Measurements from ENCODE around the gene SRP68.

SRP68 gene

DNA sequence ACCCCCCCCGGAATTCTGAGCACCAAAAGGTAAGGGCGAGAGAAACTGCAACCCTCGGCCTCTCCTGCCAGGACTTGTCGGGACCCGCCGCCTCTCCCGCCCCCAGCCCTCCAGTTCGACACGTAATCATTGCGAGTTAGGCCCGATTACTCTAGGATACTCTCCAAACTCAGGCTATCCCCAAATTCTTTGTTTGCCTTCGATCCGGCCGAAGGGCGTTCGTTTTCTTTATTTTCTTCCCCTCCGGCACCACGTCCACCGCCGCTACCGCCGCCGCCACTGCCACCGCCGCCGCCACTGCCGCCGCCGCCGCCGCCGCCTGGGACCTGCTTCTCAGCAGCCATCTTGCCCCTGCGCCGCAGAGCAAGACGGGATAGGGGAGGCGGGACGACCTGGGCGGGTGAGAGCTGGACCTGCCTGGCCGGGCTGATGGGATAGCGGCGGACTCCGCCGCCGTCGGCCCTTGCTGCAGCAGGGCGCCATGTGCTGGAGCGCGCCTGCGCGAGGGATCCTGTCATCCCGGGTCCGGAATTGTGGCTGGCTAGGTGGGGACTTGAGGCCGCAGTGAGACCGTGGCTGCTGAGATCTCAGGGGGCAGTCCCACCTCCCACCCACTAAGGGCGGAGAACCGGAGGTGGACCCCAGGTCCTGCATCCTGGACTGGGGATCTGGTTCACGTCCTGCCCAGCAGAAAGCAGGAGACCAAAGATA lies at the start of gene SRP68:
Gene SRP68, minus strand, starts transcription at position 370 of the 711 bp plus-strand sequence. Its CDS starts 26 bp downstream, at position 344.
- DNase-seq = peak; percentile 61 to 71 (median 68)

DNA sequence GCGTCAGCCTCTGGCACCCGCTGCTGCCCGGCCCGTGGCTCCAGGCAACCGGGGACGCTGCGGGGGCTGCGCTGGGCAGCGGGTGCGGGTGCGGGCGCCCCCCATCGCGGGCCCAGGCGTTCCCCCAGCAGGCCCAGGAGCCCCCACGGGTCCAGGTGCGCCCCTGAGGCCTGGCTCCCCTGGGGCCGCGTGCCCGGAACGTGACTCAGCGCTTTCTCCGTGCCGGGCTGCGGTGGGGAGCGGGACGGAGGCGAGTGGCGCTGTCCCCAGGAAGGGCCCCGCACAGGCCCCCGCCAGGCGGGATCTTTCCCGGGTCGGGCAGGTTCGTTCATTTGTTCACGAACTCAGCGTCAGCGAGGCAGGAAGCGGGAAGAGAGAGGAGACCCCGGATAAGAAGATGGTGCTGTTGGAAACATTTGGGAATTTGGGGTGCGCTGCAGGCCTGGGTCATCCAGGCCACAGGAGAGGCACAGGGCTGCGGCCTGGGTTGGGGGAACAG lies 49.7 kb upstream of the SRP68 start:
- DNase-seq = no peak

DNA sequence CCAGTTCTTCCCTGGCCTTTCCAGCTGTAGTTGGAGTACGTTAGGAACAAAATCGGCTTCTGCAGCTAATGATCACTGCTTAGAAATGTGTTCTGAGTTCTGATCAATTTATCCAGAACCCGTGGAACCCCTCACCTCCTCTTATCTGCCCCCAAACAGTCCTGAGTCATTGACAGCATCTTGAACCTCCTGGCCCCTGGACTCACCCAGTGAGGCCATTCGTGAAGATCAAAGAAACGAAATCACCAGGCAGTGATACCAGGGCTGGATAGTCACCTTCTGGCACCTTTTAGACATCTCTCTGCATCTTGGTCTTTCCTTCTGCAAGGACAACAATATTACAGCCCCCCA lies 48.3 kb upstream of the SRP68 start:
- no peak for DNase-seq

DNA sequence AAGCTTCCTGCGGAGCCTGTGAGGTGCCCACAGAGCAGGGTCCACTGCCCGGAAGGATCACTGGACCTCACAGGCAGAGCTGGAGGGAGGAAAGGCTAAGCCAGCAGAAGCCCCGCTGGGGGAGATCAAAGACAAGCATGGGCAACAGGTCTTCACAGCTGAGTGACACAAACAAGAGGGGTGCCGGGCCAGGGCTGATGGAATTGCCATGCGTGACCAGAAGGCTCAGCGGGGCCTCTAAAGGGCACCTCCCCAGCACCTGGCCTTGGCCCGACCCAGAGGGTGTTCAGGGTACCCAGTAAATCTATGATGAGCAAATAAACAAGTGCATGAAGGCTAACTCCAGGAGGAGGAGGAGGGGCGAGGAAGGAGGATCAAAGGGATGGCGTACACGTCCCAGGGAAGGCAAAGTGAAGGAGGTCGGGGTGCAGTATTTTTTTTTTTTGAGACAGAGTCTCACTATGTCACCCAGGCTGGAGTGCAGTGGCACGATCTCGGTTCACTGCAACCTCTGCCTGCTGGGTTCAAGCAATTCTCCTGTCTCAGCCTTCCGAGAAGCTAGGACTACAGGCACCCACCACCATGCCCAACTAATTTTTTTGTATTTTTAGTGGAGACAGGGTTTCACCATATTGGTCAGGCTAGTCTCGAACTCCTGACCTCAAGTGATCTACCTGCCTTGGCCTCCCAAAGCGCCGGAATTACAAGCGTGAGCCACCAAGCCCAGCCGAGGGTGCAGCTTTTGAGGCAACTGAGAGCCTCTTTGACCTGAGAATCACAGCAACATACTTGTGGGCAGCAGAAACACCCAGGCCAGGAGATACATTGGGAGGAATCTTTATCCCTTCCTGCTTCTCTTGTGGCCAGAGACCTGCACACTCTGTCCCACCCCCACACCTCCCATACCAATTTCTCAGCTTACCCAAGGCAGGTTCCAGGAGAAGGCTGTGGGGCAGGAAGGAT lies 47.4 kb upstream of the SRP68 start:
- DNase-seq = no peak

DNA sequence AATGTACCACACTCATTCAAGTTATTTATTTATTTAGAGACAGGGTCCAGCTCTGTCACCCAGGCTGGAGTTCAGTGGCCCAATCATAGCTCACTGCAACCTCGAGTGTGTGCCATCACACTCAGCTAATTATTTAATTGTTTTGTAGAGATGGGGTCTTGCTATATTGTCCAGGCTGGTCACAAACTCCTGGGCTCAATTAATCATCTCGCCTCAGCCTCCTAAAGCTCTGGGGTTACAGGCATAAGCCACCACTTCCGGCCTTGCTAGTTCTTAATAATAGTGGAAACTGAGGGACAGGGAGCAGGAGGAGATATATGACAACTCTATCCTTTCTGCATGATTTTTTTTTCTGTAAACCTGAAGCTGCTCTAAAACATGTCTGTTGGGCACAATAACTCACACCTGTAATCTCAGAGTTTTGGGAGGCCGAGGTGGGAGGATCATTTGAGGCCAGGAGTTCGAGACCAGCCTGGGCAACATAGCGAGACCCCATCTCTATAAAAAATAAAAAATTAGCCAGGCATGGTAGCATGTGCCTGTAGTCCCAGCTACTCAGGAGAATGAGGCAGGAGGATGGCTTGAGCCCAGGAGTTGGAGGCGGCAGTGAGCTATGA lies 42.9 kb upstream of the SRP68 start:
- DNase-seq = no peak

DNA sequence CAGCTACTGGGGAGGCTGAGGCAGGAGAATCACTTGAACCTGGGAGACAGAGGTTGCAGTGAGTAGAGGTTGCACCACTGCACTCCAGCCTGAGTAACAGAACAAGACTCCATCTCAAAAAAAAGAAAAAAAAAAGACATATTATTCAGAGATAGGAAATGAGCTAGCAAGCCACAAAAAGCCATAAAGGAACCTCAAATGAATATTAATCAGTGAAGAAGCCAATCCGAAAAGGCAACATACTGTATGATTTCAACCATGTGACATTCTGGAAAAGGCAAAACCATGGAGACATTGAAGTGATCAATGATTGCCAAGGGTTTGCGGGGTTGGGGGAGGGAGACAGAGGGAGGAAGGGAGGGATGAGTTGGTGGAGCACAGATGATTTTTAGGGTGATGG lies 39.6 kb upstream of the SRP68 start:
- DNase-seq = no peak

DNA sequence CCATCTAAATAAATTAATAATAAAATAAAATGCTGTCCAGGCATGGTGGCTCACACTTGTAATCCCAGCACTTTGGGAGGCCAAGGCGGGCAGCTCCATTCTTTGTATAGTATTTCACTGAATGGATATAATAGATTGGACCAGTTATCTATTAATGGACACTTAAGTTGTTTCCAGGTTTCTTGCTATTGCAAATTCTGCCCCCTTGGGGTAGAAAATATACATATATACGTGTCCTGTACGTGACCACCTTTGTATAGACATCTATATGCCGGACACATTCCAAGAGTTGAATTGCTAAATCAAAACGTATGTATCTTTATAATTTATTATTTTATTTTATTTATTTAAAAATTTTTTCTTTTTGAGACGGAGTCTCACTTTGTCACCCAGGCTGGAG lies 35.2 kb upstream of the SRP68 start:
- DNase-seq = no peak

DNA sequence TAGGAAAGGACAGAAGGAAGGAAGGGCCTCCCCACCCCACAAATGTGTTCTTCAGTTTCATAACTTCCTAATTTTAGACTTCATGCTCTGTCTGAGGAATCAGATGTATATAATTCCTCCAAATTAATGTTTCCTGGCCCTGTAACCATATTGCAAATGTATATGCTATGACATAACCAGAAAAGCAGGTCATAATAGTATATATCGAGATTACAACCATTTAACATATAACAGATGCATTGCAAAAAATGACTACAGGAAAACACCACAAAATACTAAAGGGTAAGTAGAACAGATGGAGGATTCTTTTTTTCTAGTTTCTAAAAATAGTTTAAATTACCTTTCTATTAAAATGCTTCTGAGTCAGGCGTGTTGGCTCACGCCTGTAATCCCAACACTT lies 34.4 kb upstream of the SRP68 start:
- DNase-seq = no peak

DNA sequence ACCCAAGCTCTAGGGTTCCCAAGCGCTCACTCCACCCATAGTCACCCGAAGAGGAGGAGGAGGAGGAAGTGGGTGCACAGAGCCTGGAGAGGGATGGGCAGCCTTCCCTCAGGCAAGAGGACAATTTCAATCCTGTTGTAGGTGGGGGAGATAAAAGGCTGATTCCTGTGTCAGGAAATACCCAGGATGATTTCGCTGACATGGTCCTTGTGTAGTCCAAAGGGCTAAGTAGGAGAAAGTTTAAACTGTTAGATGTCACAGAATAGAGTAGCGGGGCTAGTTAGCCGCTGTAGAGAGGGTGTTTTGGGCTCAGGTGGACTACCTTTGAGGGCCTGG lies 32.5 kb upstream of the SRP68 start:
- DNase-seq = no peak

DNA sequence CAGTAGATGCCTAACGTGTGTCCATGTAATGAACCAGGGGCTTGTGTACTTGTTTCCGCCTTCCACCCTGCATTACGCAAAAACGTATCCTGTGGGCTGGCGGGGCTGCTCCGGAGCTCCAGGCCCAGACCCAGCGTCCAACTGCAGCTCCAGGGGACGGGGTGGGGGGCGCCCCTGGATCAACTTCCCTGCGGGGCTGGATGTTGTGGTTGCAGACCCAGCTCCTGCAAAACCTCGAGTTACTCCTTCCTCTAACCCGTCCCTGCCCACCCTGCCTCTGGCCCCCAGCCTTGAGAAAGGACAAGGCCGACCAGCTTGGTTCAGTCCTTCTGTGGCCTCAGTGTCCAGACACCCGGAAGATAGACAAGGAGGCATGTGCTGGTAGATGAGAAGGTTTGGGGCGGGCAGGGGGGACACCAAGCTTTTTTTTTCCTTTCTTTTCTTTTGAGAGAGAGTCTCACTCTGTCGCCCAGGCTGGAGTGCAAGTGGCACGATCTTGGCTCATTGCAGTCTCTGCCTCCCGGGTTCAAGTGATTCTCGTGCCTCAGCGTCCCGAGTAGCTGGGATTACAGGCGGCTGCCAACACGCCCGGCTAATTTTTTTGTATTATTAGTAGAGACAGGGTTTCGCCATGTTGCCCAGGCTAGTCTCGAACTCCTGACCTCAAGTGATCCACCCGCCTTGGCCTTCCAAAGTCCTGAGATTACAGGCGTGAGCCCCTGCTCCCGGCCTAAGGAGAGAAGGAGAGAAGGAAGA lies 32.0 kb upstream of the SRP68 start:
- no peak for DNase-seq

DNA sequence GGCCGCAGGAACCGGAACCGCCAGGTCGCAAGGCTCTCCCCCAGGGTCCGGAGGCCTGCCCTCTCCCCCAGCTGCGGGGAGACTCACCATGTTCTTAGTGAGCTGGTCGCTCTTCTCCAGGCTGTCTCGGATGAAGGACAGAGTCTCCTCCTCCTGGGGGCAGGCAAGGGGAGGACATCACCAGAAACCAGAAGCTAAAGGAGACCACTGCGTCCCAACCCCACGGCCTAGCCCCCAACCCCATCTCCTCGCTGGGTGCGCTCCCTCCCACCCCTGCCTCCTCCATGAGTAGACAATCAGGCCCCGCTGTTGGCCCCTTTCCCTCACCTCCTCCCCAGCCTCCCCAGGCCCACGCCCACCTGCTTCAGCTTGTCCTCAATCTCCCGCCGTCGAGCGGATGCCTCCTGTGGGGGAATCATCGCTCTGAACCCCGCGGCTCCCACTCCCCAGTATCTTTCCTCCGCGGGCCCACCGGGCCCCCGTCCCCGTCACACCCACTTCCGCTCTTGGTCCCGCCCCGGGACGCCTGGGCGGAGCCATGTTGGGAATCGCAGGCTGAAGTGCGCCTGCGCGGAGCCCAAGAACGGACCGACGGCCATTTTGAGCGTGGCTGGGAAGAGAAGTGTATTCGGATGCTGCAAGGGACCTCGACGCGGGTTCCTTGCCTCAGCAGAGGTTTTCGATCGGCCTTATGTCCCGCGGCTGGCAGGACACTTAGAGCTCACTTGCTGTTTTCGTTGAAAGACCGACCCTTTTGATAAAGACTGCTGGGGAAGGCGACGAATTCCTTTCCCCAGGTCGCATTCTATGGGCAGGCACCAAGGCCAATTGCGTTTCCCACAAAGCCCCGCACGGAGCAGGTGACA lies 31.2 kb upstream of the SRP68 start, which contains the start of gene EXOC7:
Gene EXOC7, minus strand, starts transcription at position 514 of the 866 bp plus-strand sequence. Its CDS starts 95 bp downstream, at position 419.
- DNase-seq = peak; percentile 78 to 87 (median 86)

DNA sequence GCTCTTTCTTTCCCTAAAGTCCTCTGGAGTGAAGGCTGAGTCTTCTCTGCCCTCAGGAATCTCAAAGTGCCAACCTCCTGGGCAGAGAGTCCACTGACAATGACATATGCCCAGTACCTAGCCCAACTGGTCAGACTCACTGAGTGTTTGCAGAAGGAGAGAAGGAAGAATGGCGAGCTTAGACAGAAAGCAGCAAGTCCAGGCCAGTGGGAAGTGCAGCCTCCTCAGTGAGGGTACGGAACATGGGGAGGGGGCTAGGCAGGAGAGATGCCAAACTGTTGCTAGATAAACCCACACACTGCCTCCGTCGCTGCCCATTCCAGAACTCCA lies 30.6 kb upstream of the SRP68 start:
- no peak for DNase-seq

DNA sequence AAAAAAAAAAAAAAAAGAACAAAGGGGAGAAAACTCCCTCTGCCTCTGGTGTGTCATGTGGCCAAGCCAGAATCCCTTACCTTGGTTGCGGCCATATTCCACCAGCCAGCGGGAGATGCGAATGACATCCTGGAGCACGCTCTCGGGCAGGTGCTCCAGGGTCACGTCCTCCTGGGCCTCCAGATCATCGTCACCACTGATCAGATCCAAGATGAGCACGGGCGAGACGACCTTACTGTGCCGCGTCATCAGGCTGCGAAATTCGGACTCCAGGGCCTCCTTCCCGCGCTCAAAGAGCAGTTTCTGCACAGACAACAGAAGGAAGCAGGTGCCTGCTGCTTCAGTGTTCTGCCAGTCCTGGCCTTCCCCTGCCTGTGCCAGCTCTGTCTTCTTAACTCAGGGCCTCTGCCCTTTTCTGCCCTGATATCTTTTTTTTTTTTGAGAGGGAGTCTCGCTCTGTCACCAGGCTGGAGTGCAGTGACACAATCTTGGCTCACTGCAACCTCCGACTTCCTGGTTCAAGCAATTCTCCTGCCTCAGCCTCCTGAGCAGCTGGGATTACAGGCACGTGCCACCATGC lies 25.5 kb upstream of the SRP68 start:
- DNase-seq = no peak

DNA sequence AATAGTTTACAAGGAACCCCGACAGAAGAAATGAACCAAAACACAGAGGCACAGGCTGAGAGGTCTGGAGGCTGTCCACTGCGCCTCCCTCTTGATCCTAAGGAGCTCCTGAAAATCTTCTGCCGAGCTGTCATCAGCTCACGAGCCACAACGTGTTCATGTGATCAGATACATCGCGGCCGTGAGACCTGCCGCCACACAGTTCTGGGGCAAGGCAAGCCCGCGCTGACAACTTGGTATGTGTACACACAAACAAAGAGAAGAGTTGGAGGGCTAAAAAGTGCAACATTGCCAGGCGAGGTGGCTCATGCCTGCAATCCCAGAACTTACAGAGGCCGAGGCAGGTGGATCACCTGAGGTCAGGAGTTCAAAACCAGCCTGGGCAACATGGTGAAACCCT lies 23.6 kb upstream of the SRP68 start:
- no peak for DNase-seq

DNA sequence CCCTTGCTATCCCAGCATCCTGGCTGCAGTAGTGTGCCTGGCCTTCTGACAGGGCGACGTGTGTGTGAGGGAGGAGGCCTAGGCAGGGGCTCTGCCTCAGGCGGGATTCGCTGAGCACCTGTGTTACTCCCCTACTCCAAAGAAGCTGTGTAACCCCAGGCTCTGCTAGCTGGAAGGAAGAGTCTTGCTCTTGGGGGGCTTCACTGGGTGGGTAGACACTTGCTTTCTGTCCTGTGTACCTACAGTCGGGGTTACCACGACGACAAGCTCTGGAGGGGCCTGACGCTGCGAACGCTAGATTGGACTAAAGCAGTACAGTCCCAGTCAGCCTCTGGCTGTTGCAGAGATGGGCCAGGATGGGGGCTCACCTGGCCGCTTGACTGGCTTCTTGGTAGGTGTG lies 21.7 kb upstream of the SRP68 start:
- DNase-seq = no peak

DNA sequence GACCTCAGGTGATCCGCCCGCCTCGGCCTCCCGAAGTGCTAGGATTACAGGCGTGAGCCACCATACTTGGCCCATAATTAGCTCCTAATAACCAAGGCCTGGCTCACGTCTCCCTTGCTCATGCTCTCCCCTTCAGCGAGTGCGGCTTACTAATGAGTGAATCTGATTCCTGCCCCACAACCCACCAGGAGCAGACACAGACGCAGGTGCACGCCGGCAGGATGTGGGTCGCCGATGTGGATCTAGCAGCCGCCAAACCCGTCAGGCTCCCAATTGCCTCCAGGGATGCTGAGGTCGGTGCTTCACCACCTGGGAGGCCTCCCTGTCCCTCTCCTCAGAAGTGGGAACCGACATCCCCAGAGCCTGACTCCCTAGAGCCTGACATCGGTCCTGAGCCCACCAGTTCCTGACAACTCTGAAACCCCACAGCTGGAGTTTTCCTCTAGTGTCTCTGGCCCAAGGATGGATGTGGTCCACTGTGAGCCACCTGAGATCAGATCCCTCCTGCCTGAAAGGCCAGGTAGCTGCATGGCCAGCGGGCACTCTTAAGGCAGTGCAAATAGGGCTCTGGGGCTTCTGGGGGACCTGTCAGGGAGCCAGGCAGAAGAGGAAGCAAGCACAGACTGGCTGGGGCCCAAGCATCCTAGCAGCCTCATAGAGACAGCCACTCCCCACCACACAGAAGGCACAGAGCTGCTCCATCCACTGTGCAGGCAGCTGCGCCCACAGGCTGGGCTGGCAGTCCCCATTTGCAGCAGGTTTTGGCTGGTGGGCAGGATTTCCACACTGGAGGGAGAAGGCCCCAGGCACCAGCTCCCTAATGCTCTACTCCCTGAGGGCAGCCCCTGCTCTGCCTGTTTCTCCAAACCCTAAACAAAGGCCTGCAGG lies 20.5 kb upstream of the SRP68 start:
- DNase-seq = no peak

DNA sequence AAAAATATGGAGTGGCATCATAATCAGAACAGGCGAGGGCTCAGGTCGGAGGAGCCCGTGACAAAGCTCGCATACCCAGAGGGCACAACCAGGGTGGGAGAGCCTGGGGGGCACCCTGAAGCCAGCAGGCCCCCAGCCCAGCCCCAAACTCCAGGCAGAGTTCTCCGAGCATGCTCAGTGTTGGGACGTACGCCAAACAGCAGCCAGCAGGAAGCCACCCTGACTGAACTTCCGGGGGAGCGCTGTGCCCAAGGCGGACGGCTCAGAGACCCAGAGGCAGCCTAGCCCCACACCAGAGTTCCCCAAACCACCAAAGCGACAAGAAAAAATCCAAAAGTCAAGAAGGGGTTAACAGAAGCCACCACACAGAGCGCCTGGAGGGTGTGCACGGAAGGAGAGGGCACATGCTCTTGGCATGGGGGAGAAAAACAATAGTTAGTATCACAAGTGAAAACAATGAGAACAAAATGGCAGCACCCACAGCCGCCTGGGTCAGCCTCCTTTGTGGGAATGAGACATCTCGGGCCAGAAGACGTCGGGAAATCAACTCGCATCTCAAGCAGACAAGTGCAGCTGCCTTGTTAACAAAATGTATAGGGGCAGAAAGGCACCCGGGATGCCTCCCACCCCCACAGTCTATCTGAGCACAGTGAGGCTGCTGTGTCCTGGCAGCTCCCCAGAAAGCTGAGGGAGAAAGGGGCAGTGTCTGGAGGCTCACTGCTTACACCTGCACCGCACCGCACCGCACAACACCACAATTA lies 19.4 kb upstream of the SRP68 start:
- no peak for DNase-seq

DNA sequence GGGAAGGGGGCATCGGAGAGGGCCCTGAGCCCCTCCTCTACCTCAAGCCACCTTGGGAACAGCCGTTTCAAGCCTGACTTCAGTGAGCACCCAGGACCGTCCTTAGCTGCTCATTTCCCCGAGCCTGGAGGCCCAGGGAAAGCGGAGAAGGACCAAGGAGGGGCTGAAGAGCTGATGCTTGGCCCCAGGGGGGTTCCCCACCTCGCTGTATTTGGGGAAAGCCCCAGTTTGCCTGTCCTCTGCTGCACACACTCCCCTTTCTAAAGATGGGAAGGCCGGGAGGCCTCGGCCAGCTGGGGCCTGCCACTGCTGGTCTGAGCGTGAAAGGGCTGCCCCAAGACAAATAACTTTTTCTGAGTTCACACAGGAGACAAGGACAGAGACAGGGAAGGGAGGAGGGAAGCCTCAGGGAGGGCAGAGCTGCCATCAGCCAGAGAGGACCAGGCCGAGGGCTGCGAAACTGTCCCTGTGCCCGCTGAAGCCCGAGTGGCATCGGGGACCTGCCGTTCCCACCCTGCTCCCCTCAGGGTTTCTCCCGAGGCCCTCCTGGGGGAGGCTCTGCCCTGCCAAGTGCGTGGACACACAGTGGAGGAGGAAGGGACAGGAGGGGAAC lies 18.3 kb upstream of the SRP68 start:
- DNase-seq = no peak
